Left renal pelvis (tissue), 4 donors: ENCODE measurements around the gene BLZF1. TPM values are rescaled to one million over a fixed set of nuclear protein-coding genes. Genes with fewer than 3 reads are reported as not detected.

Source experiments
- polyA plus RNA-seq, 4 donors: library from polyadenylated mRNA; unstranded; fragments of 120-200 nt; gene quantifications; one replicate each; pipeline ENCODE4 v1.2.1, GENCODE V29; 2013; ENCODE audit not compliant: insufficient read length in 4 of 4

BLZF1 gene
- polyA plus RNA-seq, 4 donors, result 25.5 to 31.7 (median 27.2) TPM

Other genes with a start within 250 kb of the BLZF1 start
- gene NME7, start 398 bp upstream of the BLZF1 start, polyA plus RNA-seq, result 100 to 1,000 TPM in 3 of 4 donors, 10 to 100 TPM in 1; 42.6 to 185 (median 125) TPM
- gene CCDC181, start 59.3 kb downstream of the BLZF1 start, polyA plus RNA-seq, result 10 to 100 TPM in 2 of 4 donors, 1 to 10 TPM in 2; 3.4 to 11.6 (median 10.3) TPM
- gene SLC19A2, start 117.7 kb downstream of the BLZF1 start, polyA plus RNA-seq, result 10 to 100 TPM in 3 of 4 donors, 1 to 10 TPM in 1; 6.7 to 21.8 (median 18.5) TPM
- gene F5, start 218.3 kb downstream of the BLZF1 start, polyA plus RNA-seq, result 1 to 10 TPM; 1.6 to 2.7 (median 2.0) TPM